ACC112 (cell line): ENCODE data around the gene FOXP3.
"Not testable (repeated sequence)": the region's sequence is repeated elsewhere in the genome, so short reads cannot be mapped to it uniquely, and the experiment has no call there.

ENCODE experiments used
- H2AFZ ChIP-seq: fragments of 200-600 bp; sonication (generic); one replicate; pipeline ENCODE4 v1.6.0; 2017; ENCODE audit warnings: antibody characterized with exemption, low read length; ENCODE audit not compliant: unreplicated experiment
- H3K27ac ChIP-seq: fragments of 200-600 bp; sonication (generic); 2 replicates; pipeline ENCODE4 v1.5.1; 2014; ENCODE audit warnings: low read depth, mild to moderate bottlenecking, antibody characterized with exemption, low read length, moderate library complexity
- H3K27me3 ChIP-seq: fragments of 200-600 bp; sonication (generic); 2 replicates; pipeline ENCODE4 v1.6.1; 2014; ENCODE audit warnings: mild to moderate bottlenecking, antibody characterized with exemption, low read length, moderate library complexity, mixed read lengths; ENCODE audit not compliant: insufficient read depth
- H3K36me3 ChIP-seq: fragments of 200-600 bp; sonication (generic); 2 replicates; pipeline ENCODE4 v1.6.1; 2016; ENCODE audit warnings: mild to moderate bottlenecking, antibody characterized with exemption, low read length, moderate library complexity, mixed read lengths; ENCODE audit not compliant: insufficient read depth
- H3K4me1 ChIP-seq: fragments of 200-600 bp; sonication (generic); one replicate; pipeline ENCODE4 v1.6.1; 2016; ENCODE audit warnings: low read length, mixed read lengths; ENCODE audit not compliant: insufficient read depth, unreplicated experiment, control insufficient read depth
- H3K4me3 ChIP-seq: fragments of 200-600 bp; sonication (generic); 2 replicates; pipeline ENCODE4 v1.5.1; 2014; ENCODE audit warnings: mild to moderate bottlenecking, low read depth, low read length
- H3K79me2 ChIP-seq: fragments of 200-600 bp; sonication (generic); one replicate; pipeline ENCODE4 v1.6.0; 2016; ENCODE audit warnings: low read length; ENCODE audit not compliant: control insufficient read depth, unreplicated experiment, insufficient read depth

FOXP3 gene, protein sequence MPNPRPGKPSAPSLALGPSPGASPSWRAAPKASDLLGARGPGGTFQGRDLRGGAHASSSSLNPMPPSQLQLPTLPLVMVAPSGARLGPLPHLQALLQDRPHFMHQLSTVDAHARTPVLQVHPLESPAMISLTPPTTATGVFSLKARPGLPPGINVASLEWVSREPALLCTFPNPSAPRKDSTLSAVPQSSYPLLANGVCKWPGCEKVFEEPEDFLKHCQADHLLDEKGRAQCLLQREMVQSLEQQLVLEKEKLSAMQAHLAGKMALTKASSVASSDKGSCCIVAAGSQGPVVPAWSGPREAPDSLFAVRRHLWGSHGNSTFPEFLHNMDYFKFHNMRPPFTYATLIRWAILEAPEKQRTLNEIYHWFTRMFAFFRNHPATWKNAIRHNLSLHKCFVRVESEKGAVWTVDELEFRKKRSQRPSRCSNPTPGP

DNA sequence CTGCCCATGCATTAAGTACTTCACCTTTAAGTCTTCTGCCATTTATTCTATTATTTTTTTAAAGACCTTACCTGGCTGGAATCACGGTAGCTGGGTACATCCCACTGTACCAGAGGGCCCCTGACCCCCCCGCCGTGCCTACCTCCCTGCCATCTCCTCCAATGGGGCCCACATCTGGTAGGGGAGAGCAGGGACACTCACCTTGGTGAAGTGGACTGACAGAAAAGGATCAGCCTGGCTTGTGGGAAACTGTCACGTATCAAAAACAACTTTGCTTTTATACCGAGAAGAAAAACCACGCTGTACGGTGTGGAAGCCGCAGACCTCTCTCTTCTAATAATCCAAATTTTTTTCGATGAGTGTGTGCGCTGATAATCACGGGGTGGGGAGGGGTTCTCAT, at the start of gene FOXP3:
Gene FOXP3, minus strand, starts transcription at position 251 of the 400 bp plus-strand sequence. CDS start 6,205 bp downstream, outside the sequence.
- Histone ChIP-seq H3K4me1 (peaks cover 5% of the 10 kb centered on the region), H3K27me3 (no peaks in the 10 kb centered on the region)

DNA sequence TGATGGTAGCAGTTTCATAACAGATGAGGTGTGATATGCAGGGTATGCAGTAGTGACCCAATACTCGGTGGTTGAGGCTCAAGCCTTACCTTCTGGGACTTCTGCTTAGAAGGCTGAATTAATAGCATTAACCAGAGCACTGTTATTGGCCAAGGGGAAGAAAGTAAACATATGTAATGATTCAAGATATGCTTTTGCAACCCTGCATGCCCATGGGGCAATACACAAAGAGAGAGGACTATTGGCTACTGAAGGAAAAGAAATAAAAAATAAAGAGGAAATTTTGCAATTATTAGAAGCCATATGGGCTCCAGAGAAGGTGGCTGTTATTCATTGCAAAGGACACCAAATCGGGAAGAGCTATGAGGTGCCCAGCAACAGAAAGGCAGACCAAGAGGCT, 47.7 kb upstream of the FOXP3 start:
- Histone ChIP-seq H2AFZ (no peak overlapping the region), H3K4me1 (no peaks in the 10 kb centered on the region), H3K4me3 (no peak overlapping the region), H3K27me3 (0 out of 2 replicates have a peak, but pooled peaks cover 4% of the 10 kb centered on the region), H3K27ac (no peak overlapping the region), H3K36me3 (no peaks in the 10 kb centered on the region), H3K79me2 (no peaks in the 10 kb centered on the region)

More for the DNA sequence above, at the start of gene FOXP3:
- H3K4me3 ChIP-seq = no peak within 1 kb of the TSS
- H2AFZ ChIP-seq = no peak within 1 kb of the TSS
- no peaks in the 10 kb centered on the region for H3K36me3 ChIP-seq
- H3K79me2 ChIP-seq = no peaks in the 10 kb centered on the region
- H3K27ac ChIP-seq = no peak within 1 kb of the TSS

DNA sequence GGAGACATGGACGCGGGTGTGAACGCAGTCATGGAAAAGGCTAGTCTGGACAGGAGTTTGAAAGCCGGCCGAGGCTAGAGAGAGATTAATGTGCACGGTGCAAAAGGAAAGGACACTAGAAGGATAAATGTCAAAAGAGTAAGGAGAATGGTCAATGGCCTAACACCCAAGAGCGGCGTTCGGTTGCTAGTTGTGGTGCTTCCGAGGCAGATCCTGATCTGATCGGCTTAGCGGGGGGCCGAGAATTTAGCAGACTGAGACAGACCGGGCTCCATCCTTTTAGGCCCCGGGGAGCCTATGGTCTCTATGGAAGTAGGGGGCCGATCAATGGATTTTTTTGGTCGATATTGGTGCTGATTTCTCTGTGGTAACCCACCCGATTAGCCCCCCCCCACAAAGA, 45.9 kb upstream of the FOXP3 start:
- H3K36me3 ChIP-seq = no peaks in the 10 kb centered on the region
- no peaks in the 10 kb centered on the region for H3K4me1 ChIP-seq
- no peak overlapping the region for H3K27ac ChIP-seq
- H3K4me3 ChIP-seq = no peak overlapping the region
- no peak overlapping the region for H2AFZ ChIP-seq
- no peaks in the 10 kb centered on the region for H3K79me2 ChIP-seq
- no peaks in the 10 kb centered on the region for H3K27me3 ChIP-seq

DNA sequence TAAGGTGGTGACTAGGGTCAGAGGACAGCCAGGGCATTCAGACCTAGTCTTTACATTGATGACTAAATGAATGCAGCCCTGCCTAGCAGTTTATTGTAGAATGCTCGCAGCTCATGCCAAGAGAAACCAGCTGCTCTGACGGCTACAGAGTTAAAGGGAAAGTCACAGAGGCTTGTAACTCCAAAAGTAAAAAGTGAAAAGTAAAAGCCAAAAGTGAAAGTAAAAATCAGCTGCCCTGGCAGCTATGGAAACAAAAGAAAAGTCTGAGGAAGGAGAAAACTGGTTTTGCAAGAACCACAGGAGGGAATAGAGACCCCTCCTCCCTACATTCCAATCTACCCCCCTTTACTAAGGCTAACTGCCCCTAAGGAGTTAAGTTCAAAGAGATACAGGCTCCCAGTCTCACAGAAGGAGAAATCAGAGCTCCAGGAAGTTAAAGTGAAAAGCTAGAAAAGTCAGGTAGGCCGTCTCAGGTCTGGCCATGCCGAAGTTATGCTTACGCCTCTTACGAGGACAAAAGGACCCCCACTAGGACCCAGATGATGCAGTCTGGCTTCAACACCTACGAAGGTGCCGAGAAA, 45.0 kb upstream of the FOXP3 start:
- Histone ChIP-seq H3K36me3 (no peaks in the 10 kb centered on the region), H3K27ac (peak overlapping the region; percentile 33), H3K79me2 (no peaks in the 10 kb centered on the region), H3K27me3 (no peaks in the 10 kb centered on the region), H2AFZ (peak overlapping the region; percentile 95), H3K4me1 (no peaks in the 10 kb centered on the region), H3K4me3 (peak overlapping the region; percentile 68)

DNA sequence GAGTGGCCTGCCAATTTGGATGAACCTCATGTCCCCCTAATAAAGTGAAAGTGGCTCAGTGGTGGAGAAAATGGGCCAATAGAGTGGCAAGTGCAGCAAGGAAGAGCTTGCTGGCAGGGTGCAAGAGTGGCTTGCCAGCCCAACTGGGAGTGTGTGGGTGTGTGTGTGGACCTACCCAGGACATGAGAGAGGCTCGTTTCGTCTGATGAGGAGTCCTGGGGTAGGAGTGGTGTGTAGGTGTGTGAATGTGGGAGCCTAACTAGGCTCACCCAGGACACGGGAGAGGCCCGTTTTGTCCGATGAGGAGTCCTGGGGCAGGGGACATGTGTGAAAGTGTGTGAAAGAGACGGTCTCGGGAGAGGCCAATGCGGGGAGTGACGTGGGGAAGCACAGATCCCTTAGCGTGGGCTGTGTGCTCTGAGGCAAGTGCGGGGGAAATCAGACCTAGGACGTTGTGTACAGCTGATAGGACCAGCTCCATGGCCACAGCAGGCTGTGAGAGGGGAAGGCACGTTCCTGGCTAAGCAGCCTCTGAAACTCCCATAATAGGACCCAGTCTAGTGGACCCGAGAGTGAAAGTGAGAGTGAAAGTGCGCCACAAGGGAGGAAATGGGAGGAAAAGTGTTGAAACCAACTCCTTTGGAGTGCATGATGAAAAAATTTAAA, 44.2 kb upstream of the FOXP3 start:
- peak overlapping the region; percentile 33; the same call in 1 of the 2 replicates for H3K27ac ChIP-seq
- H3K79me2 ChIP-seq = no peaks in the 10 kb centered on the region
- H3K4me1 ChIP-seq = no peaks in the 10 kb centered on the region
- no peaks in the 10 kb centered on the region for H3K36me3 ChIP-seq
- H3K27me3 ChIP-seq = no peaks in the 10 kb centered on the region
- H2AFZ ChIP-seq = peak overlapping the region; percentile 95
- peak overlapping the region; percentile 68 for H3K4me3 ChIP-seq

DNA sequence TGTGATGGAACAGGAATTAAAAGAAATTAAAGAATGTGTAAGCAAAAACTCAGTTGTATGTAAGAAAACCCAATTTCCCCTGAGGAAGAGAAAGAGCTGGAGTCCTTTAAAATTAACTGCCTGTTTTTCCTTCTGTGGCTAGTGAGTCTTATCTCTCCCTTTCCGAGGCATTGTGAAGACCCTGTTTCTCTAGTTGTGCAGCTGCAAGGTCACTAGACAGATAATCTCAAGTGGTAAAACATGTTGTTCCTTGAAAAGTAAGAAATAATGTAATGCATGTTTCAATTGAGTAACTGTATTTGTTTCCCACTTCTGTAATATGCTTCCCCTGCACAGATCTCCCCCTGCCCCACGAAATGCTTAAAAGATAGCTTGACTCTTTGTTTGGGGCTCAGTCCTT, 43.3 kb upstream of the FOXP3 start:
- H3K27me3 ChIP-seq, H3K4me3 ChIP-seq, H3K27ac ChIP-seq, H2AFZ ChIP-seq, H3K4me1 ChIP-seq, H3K36me3 ChIP-seq, H3K79me2 ChIP-seq: not testable (repeated sequence)

DNA sequence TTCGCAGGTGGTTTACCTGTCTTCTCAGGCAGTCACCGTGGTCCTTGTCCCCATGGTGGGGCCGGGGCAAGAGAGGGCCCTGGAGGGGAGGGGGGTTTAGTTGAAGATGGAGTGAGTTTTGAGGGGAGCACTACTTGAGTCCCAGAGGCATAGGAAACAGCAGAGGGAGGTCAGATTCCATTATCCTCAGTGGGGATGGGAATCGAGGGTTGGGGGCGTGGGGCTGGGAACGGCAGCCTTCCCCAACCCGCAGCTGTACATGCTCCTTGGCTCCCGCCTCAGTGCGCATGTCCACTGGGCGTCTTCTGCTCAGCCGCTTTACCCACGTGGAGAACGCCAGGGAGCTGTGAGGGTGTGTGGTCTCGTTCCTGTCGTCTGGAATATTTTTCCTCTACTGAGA, 38.8 kb upstream of the FOXP3 start, which contains the start of gene GAGE10:
Gene GAGE10, plus strand, starts transcription at position 301 of the 400 bp plus-strand sequence. CDS start 1,214 bp downstream, outside the sequence.
- Histone ChIP-seq H3K4me3 (no peak within 1 kb of the TSS), H3K27me3 (no peaks in the 10 kb centered on the region), H2AFZ (no peak within 1 kb of the TSS), H3K79me2 (no peaks in the 10 kb centered on the region), H3K4me1 (no peaks in the 10 kb centered on the region), H3K36me3 (no peaks in the 10 kb centered on the region), H3K27ac (no peak within 1 kb of the TSS)

DNA sequence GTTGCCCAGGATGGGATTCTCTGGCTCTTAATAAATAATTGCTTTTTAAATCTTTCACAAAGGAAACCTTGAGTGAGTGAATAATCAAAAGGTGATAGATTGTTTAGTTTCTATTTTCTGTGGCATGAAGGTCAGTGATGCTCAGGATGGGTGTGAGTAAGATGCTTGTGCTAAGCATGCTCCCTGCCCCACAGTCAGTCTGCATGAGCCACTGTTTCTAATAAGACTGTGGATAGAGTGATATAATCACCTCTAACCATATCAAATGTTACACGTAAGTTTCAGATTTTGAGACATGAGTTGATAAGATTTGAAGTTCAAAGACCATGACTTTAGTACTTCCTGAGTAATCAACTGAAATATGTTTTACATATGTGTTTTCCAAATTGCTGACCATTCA, 36.2 kb upstream of the FOXP3 start:
- H3K27ac ChIP-seq = no peak overlapping the region
- H3K4me3 ChIP-seq = no peak overlapping the region
- no peaks in the 10 kb centered on the region for H3K27me3 ChIP-seq
- H2AFZ ChIP-seq = no peak overlapping the region
- no peaks in the 10 kb centered on the region for H3K36me3 ChIP-seq
- H3K79me2 ChIP-seq = no peaks in the 10 kb centered on the region
- H3K4me1 ChIP-seq = no peaks in the 10 kb centered on the region

DNA sequence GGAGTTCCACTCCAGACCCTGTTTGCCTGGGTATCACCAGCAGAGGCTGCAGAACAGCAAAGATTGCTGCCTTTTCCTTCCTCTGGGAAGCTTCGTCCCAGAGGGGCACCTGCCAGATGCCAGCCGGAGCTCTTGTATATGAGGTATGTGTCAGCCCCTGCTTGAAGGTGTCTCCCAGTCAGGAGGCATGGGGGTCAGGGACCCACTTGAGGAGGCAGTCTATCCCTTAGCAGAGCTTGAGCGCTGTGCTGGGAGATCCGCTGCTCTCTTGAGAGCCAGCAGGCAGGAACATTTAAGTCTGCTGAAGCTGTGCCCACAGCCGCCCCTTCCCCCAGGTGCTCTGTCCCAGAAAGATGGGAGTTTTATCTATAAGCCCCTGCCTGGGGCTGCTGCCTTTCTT, 34.8 kb upstream of the FOXP3 start:
- not testable (repeated sequence) for H3K27me3 ChIP-seq, H3K4me3 ChIP-seq

DNA sequence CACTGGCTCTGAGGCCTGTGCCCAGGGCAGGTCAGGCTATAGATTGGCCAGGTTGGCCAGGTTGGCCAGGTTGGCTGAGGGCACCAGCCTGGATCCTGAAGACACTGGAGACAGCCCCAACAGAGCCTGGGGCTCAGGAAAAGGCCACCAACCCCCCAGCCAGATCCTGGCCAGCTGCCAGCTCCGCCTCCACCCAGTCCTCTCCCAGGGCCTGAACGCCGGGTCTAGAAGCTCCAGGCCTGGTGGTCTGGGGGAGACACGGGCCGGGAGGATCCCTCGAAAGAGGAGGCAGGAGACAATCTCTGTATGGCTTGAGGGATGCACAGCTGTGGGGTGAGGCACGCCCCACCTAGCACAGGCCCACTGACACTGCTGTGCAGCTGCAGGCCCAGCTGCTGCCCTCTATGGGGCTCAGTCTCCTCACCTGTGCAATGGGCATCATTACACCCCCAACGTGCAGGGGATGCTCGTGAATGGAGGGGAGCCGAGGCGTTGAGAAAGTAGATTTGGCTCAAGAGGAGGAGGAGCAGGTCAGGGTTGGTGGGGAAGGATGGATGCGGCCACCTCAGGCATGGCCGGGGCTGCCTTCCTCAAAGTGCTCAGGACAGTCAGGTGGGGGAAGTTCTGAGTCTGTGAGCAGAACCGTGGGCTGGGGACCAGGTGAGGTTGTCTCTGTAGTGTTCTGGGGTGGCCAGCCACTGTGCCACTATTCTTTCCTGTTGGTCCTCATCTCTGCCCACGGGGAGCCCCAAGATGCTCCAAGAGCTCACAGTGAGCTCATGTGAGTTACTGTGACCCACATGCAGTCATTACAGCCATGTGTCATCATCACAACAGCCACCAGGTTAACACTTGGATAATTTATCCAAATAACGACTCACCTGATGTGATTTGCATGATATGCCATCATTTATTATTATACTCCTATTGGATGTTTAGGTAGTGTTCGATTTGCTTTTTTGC, 28.2 kb upstream of the FOXP3 start:
- no peaks in the 10 kb centered on the region for H3K36me3 ChIP-seq
- no peak overlapping the region for H3K27ac ChIP-seq
- H3K79me2 ChIP-seq = no peaks in the 10 kb centered on the region
- no peak overlapping the region for H2AFZ ChIP-seq
- no peaks in the 10 kb centered on the region for H3K4me1 ChIP-seq
- no peak overlapping the region for H3K4me3 ChIP-seq
- no peaks in the 10 kb centered on the region for H3K27me3 ChIP-seq

More for the DNA sequence above, 34.8 kb upstream of the FOXP3 start:
- not testable (repeated sequence) for H3K4me1 ChIP-seq, H2AFZ ChIP-seq, H3K36me3 ChIP-seq, H3K79me2 ChIP-seq, H3K27ac ChIP-seq
